Measurements from ENCODE around the gene SRC. TPM values are rescaled to one million over a fixed set of nuclear protein-coding genes. Genes with fewer than 3 reads are reported as not detected.
A peak's percentile ranks its signal among the peaks of the same experiment; 100 is the strongest.

SRC gene
- total and polyA plus RNA-seq, 8 donors: 21.3 to 78.4 (median 36.8) TPM

DNA sequence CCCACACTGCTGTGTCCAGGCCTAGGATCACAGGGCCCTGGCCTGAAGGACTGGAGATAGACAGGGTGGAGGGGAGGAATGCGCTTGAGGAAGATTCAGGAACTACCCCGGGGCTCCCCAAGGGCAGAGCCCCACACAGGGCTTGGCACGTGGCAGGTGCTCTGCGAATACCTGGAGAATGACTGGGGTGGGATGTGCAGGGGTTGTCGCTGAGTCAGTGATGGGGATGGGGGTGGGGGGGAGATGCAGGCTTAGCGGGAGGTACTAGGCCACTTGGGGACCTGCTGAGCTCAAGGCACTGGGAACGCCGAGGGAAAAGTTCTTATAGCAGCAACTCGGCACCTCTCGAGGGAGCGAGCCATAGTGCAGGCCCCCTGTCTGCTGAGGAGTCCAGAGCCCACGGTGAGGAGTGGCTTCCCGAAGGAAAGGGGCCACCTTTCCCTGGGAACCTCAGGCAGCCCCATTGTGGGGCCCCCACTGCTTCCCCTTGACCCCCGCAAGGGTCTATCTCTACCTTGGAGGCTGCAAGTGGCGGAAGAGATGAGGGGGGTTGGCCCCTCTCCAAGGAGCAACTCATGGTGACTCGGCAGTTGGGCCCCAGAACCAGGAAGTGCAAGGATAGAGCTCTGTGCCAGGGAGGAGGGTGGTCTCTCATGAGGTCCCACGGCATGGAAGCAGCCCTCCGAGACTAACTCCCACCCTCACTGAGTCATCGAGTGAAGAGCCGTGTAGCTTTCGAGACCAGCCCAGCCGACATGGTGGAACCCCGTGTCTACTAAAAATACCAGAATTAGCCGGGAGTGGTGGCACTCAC is 33.1 kb downstream of the SRC start:
- peaks cover 0 to 16% (median 12%) of the 10 kb centered on the region in 3 donors for H3K4me1 ChIP-seq
- H3K36me3 ChIP-seq: peaks cover 0 to 7% (median 4%) of the 10 kb centered on the region in 3 donors
- WGBS, 2 donors: 87% methylated on average over 24 of the region's 24 CpGs
- TF ChIP-seq, protein P1, sequence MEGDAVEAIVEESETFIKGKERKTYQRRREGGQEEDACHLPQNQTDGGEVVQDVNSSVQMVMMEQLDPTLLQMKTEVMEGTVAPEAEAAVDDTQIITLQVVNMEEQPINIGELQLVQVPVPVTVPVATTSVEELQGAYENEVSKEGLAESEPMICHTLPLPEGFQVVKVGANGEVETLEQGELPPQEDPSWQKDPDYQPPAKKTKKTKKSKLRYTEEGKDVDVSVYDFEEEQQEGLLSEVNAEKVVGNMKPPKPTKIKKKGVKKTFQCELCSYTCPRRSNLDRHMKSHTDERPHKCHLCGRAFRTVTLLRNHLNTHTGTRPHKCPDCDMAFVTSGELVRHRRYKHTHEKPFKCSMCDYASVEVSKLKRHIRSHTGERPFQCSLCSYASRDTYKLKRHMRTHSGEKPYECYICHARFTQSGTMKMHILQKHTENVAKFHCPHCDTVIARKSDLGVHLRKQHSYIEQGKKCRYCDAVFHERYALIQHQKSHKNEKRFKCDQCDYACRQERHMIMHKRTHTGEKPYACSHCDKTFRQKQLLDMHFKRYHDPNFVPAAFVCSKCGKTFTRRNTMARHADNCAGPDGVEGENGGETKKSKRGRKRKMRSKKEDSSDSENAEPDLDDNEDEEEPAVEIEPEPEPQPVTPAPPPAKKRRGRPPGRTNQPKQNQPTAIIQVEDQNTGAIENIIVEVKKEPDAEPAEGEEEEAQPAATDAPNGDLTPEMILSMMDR (IDR thresholded peaks at IDR 0.05): no peak
- FAIRE-seq (no peak), DNase-seq (peak in 3 of 6 donors; percentile 31 to 46 (median 38)), ATAC-seq (peak in 3 of 4 donors; percentile 5 to 21 (median 17))
- no peak overlapping the region for H3K27ac ChIP-seq
- no peaks in the 10 kb centered on the region for H3K27me3 ChIP-seq
- no peaks in the 10 kb centered on the region for H3K9me3 ChIP-seq
- H3K4me3 ChIP-seq: no peak overlapping the region
- intact Hi-C loops (cut with DNase I): no loop called here

DNA sequence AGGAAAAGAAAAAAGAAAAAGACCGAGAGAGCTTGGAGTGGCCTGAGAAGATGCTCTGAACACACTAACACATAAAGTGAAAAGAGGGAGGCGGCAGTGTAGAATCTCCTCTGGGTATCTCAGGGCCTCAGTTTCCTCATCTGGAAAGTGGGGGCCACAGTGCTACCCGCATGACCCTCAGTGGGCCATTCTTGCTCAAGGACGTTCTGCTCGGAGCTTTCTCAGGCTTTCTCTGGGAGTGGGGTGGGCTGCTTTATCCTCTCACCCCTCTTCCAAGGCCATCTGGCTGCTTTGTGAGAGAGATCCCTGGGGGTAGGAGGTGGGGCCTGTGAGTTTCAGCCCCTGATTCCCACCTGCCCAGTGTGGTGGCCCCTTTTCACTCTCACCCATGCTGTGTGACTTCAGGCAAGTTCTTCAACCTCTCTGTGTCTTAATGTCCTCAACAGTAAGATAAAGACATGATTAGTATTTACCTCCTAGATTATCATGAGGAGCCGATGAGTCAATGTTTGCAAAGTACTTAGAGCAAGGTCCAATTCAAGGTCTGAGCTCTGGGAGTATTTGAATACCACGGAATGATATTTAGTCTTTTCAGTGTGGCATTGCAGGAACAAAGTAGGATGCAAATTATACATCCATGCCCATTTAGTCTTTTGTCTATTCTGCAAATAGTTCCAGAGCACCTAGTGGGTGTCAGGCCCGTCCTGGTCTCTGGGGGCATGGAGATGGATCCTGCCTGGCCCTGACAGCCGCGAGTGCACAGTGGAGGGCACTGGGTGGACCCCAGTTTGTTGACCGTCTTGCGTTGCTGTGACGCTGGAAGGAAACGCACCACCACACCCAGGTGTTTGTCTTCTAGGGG is 34.3 kb downstream of the SRC start:
- Histone ChIP-seq H3K27me3 (no peaks in the 10 kb centered on the region), H3K9me3 (no peaks in the 10 kb centered on the region), H3K36me3 (peaks cover 0 to 7% (median 4%) of the 10 kb centered on the region in 3 donors), H3K27ac (peak overlapping the region in 1 of 4 donors; percentile 27), H3K4me3 (no peak overlapping the region), H3K4me1 (peaks cover 0 to 16% (median 12%) of the 10 kb centered on the region in 3 donors)
- TF ChIP-seq, protein P1 (IDR thresholded peaks at IDR 0.05): no peak
- FAIRE-seq (no peak), ATAC-seq (peak; percentile 55 to 77 (median 74)), DNase-seq (peak in 1 of 6 donors; percentile 52)
- intact Hi-C loops (cut with DNase I): no loop called here
- 61% methylated on average over 14 of the region's 14 CpGs for WGBS, 2 donors

DNA sequence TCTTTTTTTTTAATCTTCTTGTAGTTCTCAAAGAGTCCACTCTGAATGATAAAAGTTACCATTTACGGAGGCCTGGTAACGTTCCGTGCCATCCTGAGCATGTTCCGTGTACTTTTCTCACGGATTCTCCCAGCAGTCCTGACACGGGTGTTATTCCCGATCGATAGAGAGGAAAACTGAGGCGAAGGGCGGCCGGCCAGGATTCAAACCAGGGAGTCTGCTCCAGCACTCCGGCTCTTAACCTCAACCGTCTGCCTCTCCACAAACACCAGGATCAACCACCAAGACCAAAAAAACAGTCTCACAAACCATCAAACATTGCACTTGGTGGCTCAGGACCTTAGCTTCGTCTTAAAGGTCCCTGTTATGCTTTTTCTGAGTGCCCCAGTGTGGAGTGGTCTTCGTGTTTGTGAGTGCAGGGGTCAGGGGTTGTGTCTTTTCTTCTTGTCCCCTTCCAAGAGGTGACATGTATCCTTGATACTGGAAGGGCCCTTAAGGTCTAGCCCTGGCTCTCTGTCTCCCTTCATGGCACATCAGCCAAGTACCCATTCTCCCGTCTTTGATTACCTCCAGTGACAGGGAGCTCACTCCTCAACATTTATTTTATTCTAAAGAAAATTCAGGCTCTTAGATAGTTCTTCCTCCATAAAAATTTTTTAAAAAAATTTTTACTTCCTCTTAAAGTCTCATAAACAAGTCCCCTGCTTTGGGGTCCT is 35.1 kb downstream of the SRC start:
- intact Hi-C loops (cut with DNase I): no loop called here
- FAIRE-seq (no peak), DNase-seq (no peak), ATAC-seq (no peak)
- Histone ChIP-seq H3K27me3 (no peaks in the 10 kb centered on the region), H3K9me3 (no peaks in the 10 kb centered on the region), H3K4me3 (no peak overlapping the region), H3K27ac (no peak overlapping the region), H3K36me3 (peaks cover 0 to 3% (median 0%) of the 10 kb centered on the region in 3 donors), H3K4me1 (peaks cover 0 to 16% (median 12%) of the 10 kb centered on the region in 3 donors)
- TF ChIP-seq, protein P1 (IDR thresholded peaks at IDR 0.05): no peak
- 90 to 91% methylated on average over 16 of the region's 16 CpGs for WGBS, 2 donors

DNA sequence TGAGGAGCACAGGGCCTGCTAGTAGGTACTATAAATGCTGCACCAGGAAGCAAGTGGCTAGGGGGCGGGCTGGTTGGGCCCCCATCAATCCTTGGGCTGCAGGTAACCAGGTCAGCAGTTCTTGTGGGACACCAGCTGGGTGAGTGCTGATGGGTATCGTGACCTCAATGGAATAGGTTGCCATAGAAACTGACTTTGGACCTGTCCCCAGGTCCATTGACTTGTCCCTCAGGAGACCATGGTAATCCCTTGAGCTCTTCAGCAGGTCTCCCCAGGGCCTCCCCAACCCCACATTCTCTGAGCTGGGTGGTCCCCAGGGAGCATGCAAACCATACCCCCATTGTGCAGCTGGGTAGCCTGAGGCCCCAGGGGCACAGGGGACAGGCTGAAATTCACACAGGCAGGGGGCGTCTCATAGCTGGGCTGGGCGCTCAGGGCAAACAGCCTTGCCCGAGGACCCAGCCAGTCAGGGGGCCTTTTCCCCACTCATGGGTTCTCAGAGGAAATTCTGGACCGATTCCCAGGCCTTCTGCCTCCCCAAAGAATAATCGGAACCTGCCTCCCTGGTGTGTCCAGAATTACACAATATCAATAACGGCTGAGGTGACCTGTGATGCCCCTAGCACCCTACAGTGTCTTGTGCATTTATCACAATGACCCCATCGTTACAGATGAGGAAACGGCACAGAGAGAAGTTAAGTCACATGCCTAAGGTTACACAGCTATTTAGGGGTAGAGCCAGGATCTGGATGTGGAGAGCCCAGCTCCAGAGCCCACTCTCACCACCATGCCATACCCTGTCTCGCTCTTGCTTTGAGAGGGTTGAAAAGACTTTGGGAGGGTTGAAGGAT is 35.9 kb downstream of the SRC start:
- peak in 2 of 6 donors; percentile 38 to 41 for DNase-seq
- Histone ChIP-seq H3K9me3 (no peaks in the 10 kb centered on the region), H3K4me1 (peaks cover 0 to 16% (median 12%) of the 10 kb centered on the region in 3 donors), H3K27ac (no peak overlapping the region), H3K36me3 (peaks cover 0 to 6% (median 0%) of the 10 kb centered on the region in 3 donors), H3K27me3 (no peaks in the 10 kb centered on the region), H3K4me3 (no peak overlapping the region)
- ATAC-seq: no peak
- TF ChIP-seq, protein P1 (IDR thresholded peaks at IDR 0.05): no peak
- WGBS, 2 donors: 75 to 77% methylated on average over 11 of the region's 11 CpGs
- FAIRE-seq: no peak
- intact Hi-C loops (cut with DNase I): no loop called here

All from pancreas (tissue), 10 donors.